ENCODE results near the gene TOMM22.

TOMM22 gene

DNA sequence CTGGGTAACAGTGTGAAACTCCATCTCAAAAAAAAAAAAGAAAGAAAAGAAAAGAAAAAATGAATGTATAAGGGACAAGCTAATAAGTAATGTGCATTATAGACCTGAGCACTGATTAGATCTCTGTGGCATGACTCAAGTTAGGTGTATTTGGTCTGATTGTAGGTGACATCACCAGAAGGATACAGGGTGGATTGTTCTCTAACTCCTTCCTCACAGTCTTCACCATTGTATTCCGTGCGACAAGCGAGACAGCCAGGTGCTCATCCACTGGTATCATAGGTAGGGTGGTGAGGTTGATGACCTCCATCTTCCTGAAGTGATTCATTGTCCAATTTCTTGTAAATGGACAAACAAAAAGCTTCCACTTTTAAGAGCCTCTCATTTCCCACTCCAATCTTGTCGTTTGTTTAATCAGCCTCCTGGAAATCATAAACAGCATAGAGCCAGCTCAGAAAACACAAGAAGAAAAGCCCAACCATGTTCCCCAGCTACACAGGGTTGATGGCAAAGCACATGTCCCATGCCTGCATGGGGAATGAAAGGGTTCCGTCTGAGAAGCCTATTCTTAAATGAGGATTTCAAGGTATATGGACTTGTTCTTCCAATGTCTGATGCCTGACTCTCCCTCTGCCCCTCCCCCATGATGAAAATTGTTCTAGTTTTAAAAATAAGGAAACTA, 31.8 kb upstream of the TOMM22 start:
- TF ChIP-seq, protein P1, sequence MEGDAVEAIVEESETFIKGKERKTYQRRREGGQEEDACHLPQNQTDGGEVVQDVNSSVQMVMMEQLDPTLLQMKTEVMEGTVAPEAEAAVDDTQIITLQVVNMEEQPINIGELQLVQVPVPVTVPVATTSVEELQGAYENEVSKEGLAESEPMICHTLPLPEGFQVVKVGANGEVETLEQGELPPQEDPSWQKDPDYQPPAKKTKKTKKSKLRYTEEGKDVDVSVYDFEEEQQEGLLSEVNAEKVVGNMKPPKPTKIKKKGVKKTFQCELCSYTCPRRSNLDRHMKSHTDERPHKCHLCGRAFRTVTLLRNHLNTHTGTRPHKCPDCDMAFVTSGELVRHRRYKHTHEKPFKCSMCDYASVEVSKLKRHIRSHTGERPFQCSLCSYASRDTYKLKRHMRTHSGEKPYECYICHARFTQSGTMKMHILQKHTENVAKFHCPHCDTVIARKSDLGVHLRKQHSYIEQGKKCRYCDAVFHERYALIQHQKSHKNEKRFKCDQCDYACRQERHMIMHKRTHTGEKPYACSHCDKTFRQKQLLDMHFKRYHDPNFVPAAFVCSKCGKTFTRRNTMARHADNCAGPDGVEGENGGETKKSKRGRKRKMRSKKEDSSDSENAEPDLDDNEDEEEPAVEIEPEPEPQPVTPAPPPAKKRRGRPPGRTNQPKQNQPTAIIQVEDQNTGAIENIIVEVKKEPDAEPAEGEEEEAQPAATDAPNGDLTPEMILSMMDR (IDR thresholded peaks at IDR 0.05; ENCODE audit: low read depth, low read length, missing control alignments) = no peak

DNA sequence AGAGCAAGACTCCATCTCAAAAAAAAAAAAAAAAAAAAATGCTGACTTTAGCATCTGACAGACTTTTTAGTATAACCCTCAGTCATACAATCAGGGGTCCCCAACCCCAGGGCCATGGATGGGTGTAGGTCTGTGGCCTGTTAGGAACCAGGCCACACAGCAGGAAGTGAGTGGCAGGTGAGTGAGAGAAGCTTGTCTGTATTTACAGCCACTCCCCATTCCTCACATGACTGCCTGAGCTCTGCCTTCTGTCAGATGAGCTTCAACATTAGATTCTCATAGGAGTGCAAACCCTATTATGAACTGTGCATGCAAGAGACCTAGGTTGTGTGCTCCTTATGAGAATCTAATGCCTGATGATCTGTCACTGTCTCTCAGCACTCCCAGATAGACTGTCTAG, 28.9 kb upstream of the TOMM22 start:
- TF ChIP-seq, protein P1 (IDR thresholded peaks at IDR 0.05; ENCODE audit: low read depth, low read length, missing control alignments) = no peak
- DNase-seq (ENCODE audit: extremely low read depth, low read depth) = no peak
- no peak overlapping the region for H3K4me3 ChIP-seq (replicated peaks; ENCODE audit: low read depth, low read length)

More for the DNA sequence above, 31.8 kb upstream of the TOMM22 start:
- no peak for DNase-seq (ENCODE audit: extremely low read depth, low read depth)
- no peak overlapping the region for H3K4me3 ChIP-seq (replicated peaks; ENCODE audit: low read depth, low read length)

DNA sequence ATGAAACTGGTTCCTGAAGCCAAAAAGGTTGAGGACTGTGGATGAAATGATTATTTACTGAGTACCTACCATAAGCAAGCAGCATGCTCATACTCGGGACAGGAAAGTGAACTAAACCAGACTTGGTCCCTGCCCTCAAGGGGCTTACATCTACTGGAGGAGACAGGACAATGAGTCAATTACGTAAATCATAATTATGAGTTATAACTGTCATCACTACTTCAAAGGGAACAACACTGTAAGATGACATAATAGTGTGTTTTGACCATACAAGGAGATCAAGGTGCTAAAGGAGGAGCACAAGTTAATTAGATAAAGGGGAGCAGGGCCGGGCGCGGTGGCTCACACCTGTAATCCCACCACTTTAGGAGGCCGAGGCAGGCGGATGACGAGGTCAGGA, 28.0 kb upstream of the TOMM22 start:
- H3K4me3 ChIP-seq (replicated peaks; ENCODE audit: low read depth, low read length) = no peak overlapping the region
- TF ChIP-seq, protein P1 (IDR thresholded peaks at IDR 0.05; ENCODE audit: low read depth, low read length, missing control alignments) = no peak
- no peak for DNase-seq (ENCODE audit: extremely low read depth, low read depth)

DNA sequence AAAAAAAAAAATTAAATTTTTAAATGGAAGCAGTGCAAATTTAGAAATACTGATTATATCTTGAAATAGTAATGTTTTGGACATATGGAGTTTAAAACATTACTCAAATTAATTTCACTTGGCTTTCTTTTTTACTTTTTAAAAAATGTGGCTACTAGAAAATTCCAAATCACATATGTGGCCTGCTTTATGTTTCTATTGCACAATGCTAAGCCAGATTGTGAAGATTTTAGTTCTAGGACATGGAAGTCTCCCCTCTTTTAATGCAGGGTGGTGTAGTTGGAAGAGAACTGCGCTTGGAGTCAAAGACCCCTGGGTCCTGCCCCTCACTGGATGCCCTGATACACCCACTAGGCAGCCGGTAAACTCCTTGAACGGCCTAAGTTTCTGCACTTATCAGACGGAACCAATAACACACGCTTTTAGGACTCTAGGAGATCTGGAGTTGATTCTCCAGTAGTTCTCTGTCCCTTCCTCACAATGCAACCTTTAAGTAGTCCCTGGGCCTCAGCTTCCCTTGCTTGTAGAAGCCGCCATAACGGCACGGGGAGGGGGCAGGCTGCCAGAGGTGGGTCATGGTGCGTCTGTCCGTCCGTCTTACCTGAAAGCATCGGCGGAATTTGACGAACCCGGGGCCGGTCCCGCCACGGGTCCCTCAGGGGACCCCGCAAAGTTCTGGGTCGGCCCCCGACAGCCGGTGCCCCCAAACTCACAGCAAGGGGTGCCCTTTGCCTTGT, 26.1 kb upstream of the TOMM22 start:
- DNase-seq (ENCODE audit: extremely low read depth, low read depth) = no peak
- peak overlapping the region; percentile 91 for H3K4me3 ChIP-seq (replicated peaks; ENCODE audit: low read depth, low read length)
- TF ChIP-seq, protein P1 (IDR thresholded peaks at IDR 0.05; ENCODE audit: low read depth, low read length, missing control alignments) = no peak

DNA sequence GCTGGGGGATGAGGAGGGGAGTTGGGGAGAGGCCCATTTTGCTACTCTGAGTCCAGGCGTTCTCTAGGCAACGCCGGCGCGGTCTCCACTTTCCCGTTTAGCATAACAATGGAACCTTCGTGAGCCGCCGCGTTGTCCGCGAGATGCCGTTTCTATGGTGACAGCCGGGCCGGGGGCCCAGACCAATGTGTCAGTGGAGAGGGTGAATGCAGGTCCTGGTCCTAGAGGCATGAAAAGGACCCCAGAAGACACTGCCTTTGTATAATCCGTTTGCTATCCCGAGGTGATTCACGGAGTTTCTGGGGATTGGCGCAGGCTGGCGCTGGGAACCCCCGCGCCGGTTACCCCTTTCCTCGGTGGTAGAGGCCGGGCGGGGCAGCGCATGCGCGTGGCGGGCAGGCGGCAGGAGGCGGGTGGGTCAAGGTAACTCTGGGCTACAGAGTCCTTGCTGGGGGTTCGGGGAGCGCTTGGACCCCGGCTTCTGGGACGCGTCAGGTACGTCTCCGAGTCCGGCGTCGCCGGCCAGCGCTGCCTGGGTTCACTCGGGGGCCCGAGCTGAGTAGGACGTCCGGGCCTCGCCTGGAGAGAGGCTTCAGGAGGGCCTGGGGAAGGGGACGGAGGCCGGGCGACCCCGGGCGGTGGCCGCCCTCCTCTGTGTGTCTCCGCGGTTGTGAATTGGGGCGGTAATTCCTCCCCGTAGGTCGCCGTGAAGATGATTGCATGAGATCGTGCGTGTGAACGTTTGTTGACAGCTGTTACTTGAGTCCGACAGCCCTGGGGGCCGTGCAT, 25.3 kb upstream of the TOMM22 start, which contains the start of the genes CBY1 and FAM227A:
Gene CBY1 (plus strand): TSS at position 383 of the 789 bp plus-strand sequence. CDS start 11,417 bp downstream, outside the sequence.
Gene FAM227A (minus strand): TSS at position 137 of the 789 bp plus-strand sequence. CDS start 6,224 bp downstream, outside the sequence.
- peak within 1 kb of the TSS; percentile 91 for H3K4me3 ChIP-seq (replicated peaks; ENCODE audit: low read depth, low read length)
- DNase-seq (ENCODE audit: extremely low read depth, low read depth) = peak; percentile 57
- TF ChIP-seq, protein P1 (IDR thresholded peaks at IDR 0.05; ENCODE audit: low read depth, low read length, missing control alignments) = no peak

DNA sequence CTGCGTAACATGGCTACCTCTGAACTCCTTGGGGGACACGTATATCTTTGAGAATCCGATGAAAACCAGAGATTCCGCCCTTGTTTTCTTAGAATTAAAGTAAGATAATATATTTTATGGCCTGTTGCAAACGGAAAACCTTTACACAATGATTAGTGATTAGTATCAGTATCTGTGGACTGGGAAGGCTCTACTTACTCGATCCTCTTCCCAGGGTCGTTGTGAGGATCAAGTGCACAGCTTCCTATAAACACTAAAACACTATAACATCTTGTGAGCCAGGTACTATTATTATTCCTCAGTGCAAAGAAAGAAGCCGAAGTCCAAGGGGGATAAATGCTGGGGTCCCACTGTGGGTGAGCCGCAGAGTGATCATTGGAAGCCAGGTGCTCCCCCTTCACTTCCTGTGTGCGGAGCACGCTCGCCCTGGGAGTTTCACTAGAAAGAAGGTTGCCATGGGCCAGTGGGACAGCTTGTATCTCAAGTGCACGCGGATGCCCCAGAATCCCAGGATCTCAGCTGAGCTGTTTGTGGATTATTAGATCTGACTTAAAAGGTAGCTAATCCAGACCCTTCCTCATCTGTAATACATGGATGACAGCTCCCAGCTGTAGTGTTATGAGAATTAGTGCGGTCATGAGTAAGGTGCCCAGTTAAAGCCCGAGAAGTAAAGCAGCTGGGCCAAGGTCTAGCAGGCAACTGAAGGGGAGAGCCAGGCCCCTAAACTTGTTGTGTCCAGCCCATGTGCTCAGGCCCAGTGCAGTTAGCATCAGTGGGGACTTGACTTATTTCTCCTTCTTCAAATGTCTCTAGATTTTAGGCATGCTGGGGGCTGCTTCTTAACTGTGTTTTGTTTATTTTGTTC, 24.5 kb upstream of the TOMM22 start:
- no peak for DNase-seq (ENCODE audit: extremely low read depth, low read depth)
- H3K4me3 ChIP-seq (replicated peaks; ENCODE audit: low read depth, low read length) = peak overlapping the region; percentile 91
- TF ChIP-seq, protein P1 (IDR thresholded peaks at IDR 0.05; ENCODE audit: low read depth, low read length, missing control alignments) = no peak

All from HFF-Myc (cell line).